ENCODE data around the gene LSM2.

DNA sequence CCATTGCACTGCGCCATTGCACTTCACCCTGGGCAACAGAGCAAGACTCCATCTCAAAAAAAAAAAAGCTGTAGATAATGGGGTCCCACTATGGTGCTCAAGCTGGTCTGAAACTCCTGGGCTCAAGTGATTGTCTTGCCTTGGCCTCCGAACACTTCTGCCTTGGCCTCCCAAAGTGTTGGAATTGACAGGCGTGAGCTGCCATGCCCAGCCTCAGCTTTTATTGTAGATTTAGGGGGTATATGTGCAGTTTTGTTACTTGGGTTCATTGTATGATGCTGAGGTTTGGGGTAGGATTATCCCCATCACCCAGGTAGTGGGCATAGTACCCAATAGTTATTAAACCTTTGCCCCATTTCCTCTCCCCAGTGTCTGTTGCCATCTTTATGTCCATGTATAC is 32.2 kb upstream of the LSM2 start:
- TF ChIP-seq JUNB (IDR thresholded peaks at IDR 0.05) (no peak), CTCF (IDR thresholded peaks at IDR 0.05) (no peak), NR3C1 (IDR thresholded peaks at IDR 0.05) (no peak), HOXA7 (CRISPR knock-in tag; IDR thresholded peaks at IDR 0.05) (no peak), POLR2A (IDR thresholded peaks at IDR 0.05; ENCODE audit: low read length) (no peak)

Data from A549 (cell line).